ENCODE measurements around the gene BICDL1.
"Not testable (repeated sequence)": the region's sequence is repeated elsewhere in the genome, so short reads cannot be mapped to it uniquely, and the experiment has no call there.

BICDL1 gene

GRCh38 chr12:120039711-120040110, 50.7 kb downstream of the BICDL1 start:
- Histone ChIP-seq H3K4me3 (ENCODE audit: low read depth, low read length) (no peak overlapping the region), H3K4me1 (ENCODE audit: control insufficient read depth, insufficient read depth, low read length) (peaks cover 4% of the 10 kb centered on the region), H3K9ac (ENCODE audit: low read depth, low read length) (no peak overlapping the region), H3K9me3 (ENCODE audit: control insufficient read depth, insufficient read depth, low read length) (no peaks in the 10 kb centered on the region), H3K27me3 (ENCODE audit: control insufficient read depth, insufficient read depth, low read length) (no peaks in the 10 kb centered on the region), H3K36me3 (ENCODE audit: control insufficient read depth, insufficient read depth, low read length) (no peaks in the 10 kb centered on the region)

- Histone ChIP-seq H3K36me3 (ENCODE audit: control insufficient read depth, insufficient read depth, low read length) (no peaks in the 10 kb centered on the region), H3K9ac (ENCODE audit: low read depth, low read length) (no peak overlapping the region), H3K9me3 (ENCODE audit: control insufficient read depth, insufficient read depth, low read length) (no peaks in the 10 kb centered on the region), H3K4me1 (ENCODE audit: control insufficient read depth, insufficient read depth, low read length) (peaks cover 4% of the 10 kb centered on the region), H3K27me3 (ENCODE audit: control insufficient read depth, insufficient read depth, low read length) (no peaks in the 10 kb centered on the region), H3K4me3 (ENCODE audit: low read depth, low read length) (no peak overlapping the region)
Observed at GRCh38 chr12:120041386-120042231, 52.6 kb downstream of the BICDL1 start.

- H3K27me3 ChIP-seq (ENCODE audit: control insufficient read depth, insufficient read depth, low read length); H3K36me3 ChIP-seq (ENCODE audit: control insufficient read depth, insufficient read depth, low read length); H3K4me1 ChIP-seq (ENCODE audit: control insufficient read depth, insufficient read depth, low read length); H3K9ac ChIP-seq (ENCODE audit: low read depth, low read length); H3K4me3 ChIP-seq (ENCODE audit: low read depth, low read length); H3K9me3 ChIP-seq (ENCODE audit: control insufficient read depth, insufficient read depth, low read length): not testable (repeated sequence)
Observed at GRCh38 chr12:120045367-120045766, 56.3 kb downstream of the BICDL1 start.

GRCh38 chr12:120047072-120047471, 58.0 kb downstream of the BICDL1 start:
- H3K9me3 ChIP-seq (ENCODE audit: control insufficient read depth, insufficient read depth, low read length): no peaks in the 10 kb centered on the region
- H3K36me3 ChIP-seq (ENCODE audit: control insufficient read depth, insufficient read depth, low read length): peaks cover 2% of the 10 kb centered on the region
- peaks cover 2% of the 10 kb centered on the region for H3K4me1 ChIP-seq (ENCODE audit: control insufficient read depth, insufficient read depth, low read length)
- H3K9ac ChIP-seq (ENCODE audit: low read depth, low read length): no peak overlapping the region
- no peaks in the 10 kb centered on the region for H3K27me3 ChIP-seq (ENCODE audit: control insufficient read depth, insufficient read depth, low read length)
- H3K4me3 ChIP-seq (ENCODE audit: low read depth, low read length): no peak overlapping the region

- H3K36me3 ChIP-seq (ENCODE audit: control insufficient read depth, insufficient read depth, low read length): peaks cover 2% of the 10 kb centered on the region
- no peak overlapping the region for H3K9ac ChIP-seq (ENCODE audit: low read depth, low read length)
- no peaks in the 10 kb centered on the region for H3K4me1 ChIP-seq (ENCODE audit: control insufficient read depth, insufficient read depth, low read length)
- no peaks in the 10 kb centered on the region for H3K9me3 ChIP-seq (ENCODE audit: control insufficient read depth, insufficient read depth, low read length)
- no peaks in the 10 kb centered on the region for H3K27me3 ChIP-seq (ENCODE audit: control insufficient read depth, insufficient read depth, low read length)
- H3K4me3 ChIP-seq (ENCODE audit: low read depth, low read length): no peak overlapping the region
Observed at GRCh38 chr12:120048263-120048662, 59.2 kb downstream of the BICDL1 start.

- Histone ChIP-seq H3K9ac (ENCODE audit: low read depth, low read length) (no peak overlapping the region), H3K9me3 (ENCODE audit: control insufficient read depth, insufficient read depth, low read length) (no peaks in the 10 kb centered on the region), H3K4me3 (ENCODE audit: low read depth, low read length) (no peak overlapping the region), H3K36me3 (ENCODE audit: control insufficient read depth, insufficient read depth, low read length) (peaks cover 2% of the 10 kb centered on the region), H3K27me3 (ENCODE audit: control insufficient read depth, insufficient read depth, low read length) (no peaks in the 10 kb centered on the region), H3K4me1 (ENCODE audit: control insufficient read depth, insufficient read depth, low read length) (no peaks in the 10 kb centered on the region)
Observed at GRCh38 chr12:120049426-120049825, 60.4 kb downstream of the BICDL1 start.

- Histone ChIP-seq H3K36me3 (ENCODE audit: control insufficient read depth, insufficient read depth, low read length) (peaks cover 2% of the 10 kb centered on the region), H3K4me3 (ENCODE audit: low read depth, low read length) (no peak overlapping the region), H3K4me1 (ENCODE audit: control insufficient read depth, insufficient read depth, low read length) (no peaks in the 10 kb centered on the region), H3K9ac (ENCODE audit: low read depth, low read length) (no peak overlapping the region), H3K27me3 (ENCODE audit: control insufficient read depth, insufficient read depth, low read length) (no peaks in the 10 kb centered on the region), H3K9me3 (ENCODE audit: control insufficient read depth, insufficient read depth, low read length) (no peaks in the 10 kb centered on the region)
Observed at GRCh38 chr12:120051535-120051934, 62.5 kb downstream of the BICDL1 start.

- H3K4me1 ChIP-seq (ENCODE audit: control insufficient read depth, insufficient read depth, low read length): no peaks in the 10 kb centered on the region
- no peaks in the 10 kb centered on the region for H3K9me3 ChIP-seq (ENCODE audit: control insufficient read depth, insufficient read depth, low read length)
- no peaks in the 10 kb centered on the region for H3K27me3 ChIP-seq (ENCODE audit: control insufficient read depth, insufficient read depth, low read length)
- peaks cover 2% of the 10 kb centered on the region for H3K36me3 ChIP-seq (ENCODE audit: control insufficient read depth, insufficient read depth, low read length)
- H3K9ac ChIP-seq (ENCODE audit: low read depth, low read length): no peak overlapping the region
- H3K4me3 ChIP-seq (ENCODE audit: low read depth, low read length): no peak overlapping the region
Observed at GRCh38 chr12:120054293-120054692, 65.3 kb downstream of the BICDL1 start.

- H3K27me3 ChIP-seq (ENCODE audit: control insufficient read depth, insufficient read depth, low read length): no peaks in the 10 kb centered on the region
- no peak overlapping the region for H3K4me3 ChIP-seq (ENCODE audit: low read depth, low read length)
- peaks cover 2% of the 10 kb centered on the region for H3K36me3 ChIP-seq (ENCODE audit: control insufficient read depth, insufficient read depth, low read length)
- H3K4me1 ChIP-seq (ENCODE audit: control insufficient read depth, insufficient read depth, low read length): no peaks in the 10 kb centered on the region
- H3K9me3 ChIP-seq (ENCODE audit: control insufficient read depth, insufficient read depth, low read length): no peaks in the 10 kb centered on the region
- H3K9ac ChIP-seq (ENCODE audit: low read depth, low read length): no peak overlapping the region
Observed at GRCh38 chr12:120055231-120056000, 66.4 kb downstream of the BICDL1 start.

- Histone ChIP-seq H3K9ac (ENCODE audit: low read depth, low read length) (no peak overlapping the region), H3K27me3 (ENCODE audit: control insufficient read depth, insufficient read depth, low read length) (no peaks in the 10 kb centered on the region), H3K4me3 (ENCODE audit: low read depth, low read length) (no peak overlapping the region), H3K4me1 (ENCODE audit: control insufficient read depth, insufficient read depth, low read length) (no peaks in the 10 kb centered on the region), H3K9me3 (ENCODE audit: control insufficient read depth, insufficient read depth, low read length) (no peaks in the 10 kb centered on the region), H3K36me3 (ENCODE audit: control insufficient read depth, insufficient read depth, low read length) (peaks cover 2% of the 10 kb centered on the region)
Observed at GRCh38 chr12:120056739-120057138, 67.7 kb downstream of the BICDL1 start.

GRCh38 chr12:120060196-120060595, 71.2 kb downstream of the BICDL1 start:
- H3K9me3 ChIP-seq (ENCODE audit: control insufficient read depth, insufficient read depth, low read length): no peaks in the 10 kb centered on the region
- H3K9ac ChIP-seq (ENCODE audit: low read depth, low read length): no peak overlapping the region
- peaks cover 4% of the 10 kb centered on the region for H3K4me1 ChIP-seq (ENCODE audit: control insufficient read depth, insufficient read depth, low read length)

GRCh38 chr12:120060717-120061116, 71.7 kb downstream of the BICDL1 start:
- H3K9ac ChIP-seq (ENCODE audit: low read depth, low read length): no peak overlapping the region
- H3K4me3 ChIP-seq (ENCODE audit: low read depth, low read length): no peak overlapping the region
- H3K4me1 ChIP-seq (ENCODE audit: control insufficient read depth, insufficient read depth, low read length): peaks cover 4% of the 10 kb centered on the region
- no peaks in the 10 kb centered on the region for H3K9me3 ChIP-seq (ENCODE audit: control insufficient read depth, insufficient read depth, low read length)
- H3K36me3 ChIP-seq (ENCODE audit: control insufficient read depth, insufficient read depth, low read length): no peaks in the 10 kb centered on the region
- H3K27me3 ChIP-seq (ENCODE audit: control insufficient read depth, insufficient read depth, low read length): no peaks in the 10 kb centered on the region

More at GRCh38 chr12:120060196-120060595, 71.2 kb downstream of the BICDL1 start:
- no peak overlapping the region for H3K4me3 ChIP-seq (ENCODE audit: low read depth, low read length)
- H3K36me3 ChIP-seq (ENCODE audit: control insufficient read depth, insufficient read depth, low read length): no peaks in the 10 kb centered on the region
- no peaks in the 10 kb centered on the region for H3K27me3 ChIP-seq (ENCODE audit: control insufficient read depth, insufficient read depth, low read length)
